D721Med (cell line): ENCODE results near the gene USP35.

Source experiments
- DNase-seq: peaks from one replicate; pipeline ENCODE4 v3.0.0; 2011; ENCODE audit warnings: low spot score; ENCODE audit not compliant: insufficient read length
- FAIRE-seq: peaks from 2 replicates; lab custom pipeline; 2011; peaks lifted over from hg19 to GRCh38; lab: Jason Lieb, UNC
- CTCF ChIP-seq: IDR thresholded peaks from 2 replicates; pipeline ENCODE4 v1.5.1; 2012; ENCODE audit warnings: mild to moderate bottlenecking, control low read depth; ENCODE audit not compliant: insufficient read depth; ENCODE audit errors: missing control alignments

The USP35 gene

GRCh38 chr11:78188286-78189173 lies at the start of gene USP35, which contains the start of gene KCTD21:
Gene USP35 (plus strand): TSS chr11:78188919. CDS start chr11:78196246, 7,327 bp downstream.
Gene KCTD21 (minus strand): TSS chr11:78188626. CDS start chr11:78174554, 14,072 bp downstream.
- TF ChIP-seq CTCF: no peak
- DNase-seq (peak; percentile 81), FAIRE-seq (no peak)

GRCh38 chr11:78139422-78140391 lies 49.0 kb upstream of the USP35 start, which contains the start of gene ALG8:
Gene ALG8 (minus strand): TSS chr11:78139626. CDS start chr11:78139588, 38 bp downstream.
- no peak for FAIRE-seq

GRCh38 chr11:78140392-78141077 lies 48.2 kb upstream of the USP35 start:
- DNase-seq (no peak), FAIRE-seq (no peak)
- no peak for TF ChIP-seq CTCF

More at GRCh38 chr11:78139422-78140391, 49.0 kb upstream of the USP35 start, which contains the start of gene ALG8:
- TF ChIP-seq CTCF: no peak
- DNase-seq: peak; percentile 97

GRCh38 chr11:78145511-78146025 lies 43.2 kb upstream of the USP35 start:
- no peak for TF ChIP-seq CTCF
- DNase-seq: no peak
- no peak for FAIRE-seq

- no peak for TF ChIP-seq CTCF
- DNase-seq (no peak), FAIRE-seq (no peak)
Measured at GRCh38 chr11:78147807-78148206, 40.9 kb upstream of the USP35 start.

- DNase-seq (no peak), FAIRE-seq (no peak)
- TF ChIP-seq CTCF: peak; percentile 24
Measured at GRCh38 chr11:78149646-78150045, 39.1 kb upstream of the USP35 start.
